Measurements from ENCODE around the gene ALG5.

ALG5 gene

DNA sequence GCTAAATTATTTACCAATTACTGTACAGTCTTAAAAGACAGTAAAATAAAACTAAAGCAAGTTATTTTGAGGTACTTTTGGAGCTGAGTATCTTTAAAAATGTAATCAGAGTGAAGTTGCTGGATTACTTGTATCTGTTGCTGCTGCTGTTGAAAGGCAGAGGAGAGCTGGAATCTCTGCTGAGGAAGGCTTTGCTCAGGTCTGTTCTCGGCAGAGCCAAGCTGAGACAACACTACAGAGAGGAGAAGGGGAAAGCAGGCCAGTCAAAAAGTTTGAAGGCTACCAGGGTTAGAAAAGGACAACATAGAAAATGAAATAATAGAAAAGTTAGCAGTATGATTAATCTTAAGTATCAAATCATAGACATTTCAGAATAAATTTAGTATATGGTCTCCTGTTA lies 11.3 kb upstream of the ALG5 start:
- no peak for FAIRE-seq

DNA sequence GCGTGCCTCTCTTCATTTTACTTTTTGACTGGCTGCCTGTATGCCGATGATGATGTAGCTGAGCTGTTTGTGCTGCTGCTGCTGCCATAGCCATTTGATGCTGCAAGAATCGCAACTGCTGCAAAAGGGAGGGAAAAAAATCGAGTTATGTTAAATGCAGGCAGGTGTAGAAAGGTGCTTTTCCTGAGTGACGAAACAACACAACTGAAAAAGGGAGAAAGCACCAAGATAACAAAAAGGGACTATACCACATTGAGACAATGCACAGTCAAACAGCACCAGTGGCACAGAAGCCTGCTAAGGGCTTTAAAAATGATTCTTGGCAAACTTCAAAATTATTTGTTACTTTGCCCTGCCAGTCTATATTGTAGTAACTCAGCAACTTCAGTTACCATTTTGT lies 10.6 kb upstream of the ALG5 start:
- DNase-seq (ENCODE audit: insufficient read length, low spot score) (no peak), FAIRE-seq (no peak)
- TF ChIP-seq, protein P1, sequence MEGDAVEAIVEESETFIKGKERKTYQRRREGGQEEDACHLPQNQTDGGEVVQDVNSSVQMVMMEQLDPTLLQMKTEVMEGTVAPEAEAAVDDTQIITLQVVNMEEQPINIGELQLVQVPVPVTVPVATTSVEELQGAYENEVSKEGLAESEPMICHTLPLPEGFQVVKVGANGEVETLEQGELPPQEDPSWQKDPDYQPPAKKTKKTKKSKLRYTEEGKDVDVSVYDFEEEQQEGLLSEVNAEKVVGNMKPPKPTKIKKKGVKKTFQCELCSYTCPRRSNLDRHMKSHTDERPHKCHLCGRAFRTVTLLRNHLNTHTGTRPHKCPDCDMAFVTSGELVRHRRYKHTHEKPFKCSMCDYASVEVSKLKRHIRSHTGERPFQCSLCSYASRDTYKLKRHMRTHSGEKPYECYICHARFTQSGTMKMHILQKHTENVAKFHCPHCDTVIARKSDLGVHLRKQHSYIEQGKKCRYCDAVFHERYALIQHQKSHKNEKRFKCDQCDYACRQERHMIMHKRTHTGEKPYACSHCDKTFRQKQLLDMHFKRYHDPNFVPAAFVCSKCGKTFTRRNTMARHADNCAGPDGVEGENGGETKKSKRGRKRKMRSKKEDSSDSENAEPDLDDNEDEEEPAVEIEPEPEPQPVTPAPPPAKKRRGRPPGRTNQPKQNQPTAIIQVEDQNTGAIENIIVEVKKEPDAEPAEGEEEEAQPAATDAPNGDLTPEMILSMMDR (IDR thresholded peaks at IDR 0.05; ENCODE audit: insufficient read depth, missing control alignments) = no peak

More for the DNA sequence above, 11.3 kb upstream of the ALG5 start:
- no peak for DNase-seq (ENCODE audit: insufficient read length, low spot score)
- TF ChIP-seq, protein P1 (IDR thresholded peaks at IDR 0.05; ENCODE audit: insufficient read depth, missing control alignments) = no peak

DNA sequence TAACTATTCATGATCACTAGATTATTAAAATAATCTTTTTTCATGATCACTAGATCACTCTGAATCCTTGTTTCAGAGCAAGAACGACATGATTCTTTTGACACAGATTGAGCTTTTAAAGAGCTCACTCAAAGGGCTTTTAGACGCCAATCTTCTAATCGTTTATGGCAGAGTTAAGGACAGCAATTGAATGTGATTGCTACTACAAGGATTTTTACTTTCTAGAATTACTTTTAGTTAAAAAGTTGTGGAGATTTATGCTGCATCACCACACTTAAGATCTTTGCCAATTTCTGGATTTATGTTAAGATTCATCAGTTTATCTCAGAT lies 2.7 kb upstream of the ALG5 start:
- no peak for FAIRE-seq
- no peak for DNase-seq (ENCODE audit: insufficient read length, low spot score)
- TF ChIP-seq, protein P1 (IDR thresholded peaks at IDR 0.05; ENCODE audit: insufficient read depth, missing control alignments) = no peak

DNA sequence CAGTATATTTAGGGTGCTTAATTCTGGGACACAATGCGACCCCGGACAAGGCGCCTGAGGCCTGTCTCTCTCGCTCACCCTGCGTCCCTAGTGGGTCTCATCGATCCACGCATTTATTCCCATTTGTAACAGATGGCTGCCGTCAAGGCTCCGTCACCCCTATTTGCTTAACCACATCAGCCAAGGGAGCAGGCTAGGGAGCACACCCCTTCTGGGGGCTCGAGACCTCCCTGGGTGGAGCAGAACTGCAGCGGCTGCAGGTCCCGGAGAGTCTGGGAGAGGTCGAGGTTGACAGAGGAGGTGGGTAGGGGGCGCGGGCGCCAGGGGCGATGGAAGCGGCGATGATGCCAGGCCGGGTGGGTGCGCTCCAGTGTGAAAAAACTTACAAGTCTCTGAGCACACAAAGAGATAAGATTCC lies 507 bp downstream of the ALG5 start:
- TF ChIP-seq, protein P1 (IDR thresholded peaks at IDR 0.05; ENCODE audit: insufficient read depth, missing control alignments) = no peak
- FAIRE-seq (no peak), DNase-seq (ENCODE audit: insufficient read length, low spot score) (no peak)

DNA sequence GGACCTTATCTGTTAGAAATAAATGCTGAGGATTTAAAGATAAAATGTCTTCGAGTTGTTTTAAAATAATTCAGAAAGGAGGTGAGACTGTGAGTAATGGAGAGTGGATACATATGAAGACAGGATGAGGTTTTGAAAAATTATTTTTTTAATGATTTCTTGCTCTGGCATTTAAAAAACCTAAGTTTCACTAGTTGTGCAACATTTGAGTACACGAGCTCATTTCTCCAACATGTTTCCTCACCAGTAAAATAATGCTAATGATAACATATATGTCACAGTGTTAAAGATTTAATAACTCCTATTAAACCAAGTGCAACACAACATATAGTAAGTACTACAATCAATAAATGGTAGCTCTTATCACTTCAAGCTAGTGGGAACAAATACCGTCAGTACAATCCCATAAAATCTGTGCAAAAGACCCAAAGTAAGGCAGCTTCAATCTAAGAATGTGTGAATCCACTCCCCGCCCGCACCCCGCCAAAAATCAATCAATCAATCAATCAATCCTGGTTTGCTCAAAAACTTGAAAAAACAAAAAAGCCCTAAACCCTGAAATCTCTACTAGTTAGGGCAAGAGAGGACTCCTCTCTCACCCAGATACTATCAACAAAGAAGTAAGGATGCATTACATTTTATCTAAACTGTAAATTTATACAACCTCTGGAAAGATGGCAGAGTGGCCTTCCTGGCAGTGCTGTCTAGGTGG lies 1.3 kb downstream of the ALG5 start:
- FAIRE-seq (no peak), DNase-seq (ENCODE audit: insufficient read length, low spot score) (no peak)

DNA sequence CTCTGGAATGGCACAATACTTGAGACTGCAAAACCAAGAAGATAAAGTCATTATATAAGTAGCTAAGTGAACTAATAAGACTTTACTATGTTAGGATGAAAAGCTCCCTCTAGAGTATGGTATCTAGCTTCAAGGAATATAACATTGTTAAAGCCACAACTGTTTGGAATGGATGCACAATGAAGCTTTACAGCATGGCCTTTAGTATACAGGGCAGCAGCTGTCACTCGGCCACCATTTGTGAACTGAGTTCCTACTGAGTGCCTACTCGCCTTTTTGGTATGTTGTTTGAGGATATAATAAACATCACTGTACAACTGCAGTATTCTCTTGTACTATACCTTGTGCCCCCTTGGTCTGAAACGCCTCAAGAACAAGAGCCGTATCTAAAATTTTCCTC lies 6.8 kb downstream of the ALG5 start:
- DNase-seq (ENCODE audit: insufficient read length, low spot score) (no peak), FAIRE-seq (no peak)
- TF ChIP-seq, protein P1 (IDR thresholded peaks at IDR 0.05; ENCODE audit: insufficient read depth, missing control alignments) = no peak

More for the DNA sequence above, 1.3 kb downstream of the ALG5 start:
- TF ChIP-seq, protein P1 (IDR thresholded peaks at IDR 0.05; ENCODE audit: insufficient read depth, missing control alignments) = no peak

DNA sequence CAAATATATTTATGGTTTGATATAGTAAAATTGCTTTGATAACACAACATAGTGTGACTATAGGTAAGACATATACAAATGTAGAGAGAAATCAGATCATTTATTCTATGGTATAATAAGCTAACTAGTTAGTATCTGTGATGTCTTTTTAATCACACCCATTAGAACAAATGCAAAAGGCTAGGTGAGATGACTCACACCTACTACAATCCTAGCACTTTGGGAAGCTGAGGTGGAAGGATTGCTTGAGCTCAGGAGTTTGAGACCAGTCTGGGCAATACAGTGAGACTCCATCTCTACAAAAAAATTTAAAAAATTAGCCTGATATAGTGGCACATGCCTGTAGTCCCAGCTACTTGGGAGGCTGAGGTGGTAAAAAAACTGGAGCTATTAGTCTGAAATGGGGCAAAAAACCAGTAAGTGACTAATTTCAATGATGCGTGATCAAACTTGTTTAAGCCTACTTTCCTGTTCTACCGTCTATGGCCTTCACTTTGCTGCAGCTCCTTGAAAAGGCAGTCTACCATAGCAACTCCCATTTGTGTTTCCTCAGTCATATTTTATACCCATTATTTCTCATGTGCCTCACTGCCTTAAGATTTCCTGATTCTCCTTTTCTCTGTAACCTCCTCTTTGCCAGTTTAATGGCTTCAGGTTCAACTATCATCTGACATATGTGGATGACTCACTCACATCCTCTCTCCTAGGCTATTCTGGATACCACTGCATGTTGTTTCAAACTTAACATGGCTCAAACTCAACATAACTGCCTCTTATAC lies 12.5 kb downstream of the ALG5 start:
- TF ChIP-seq, protein P1 (IDR thresholded peaks at IDR 0.05; ENCODE audit: insufficient read depth, missing control alignments) = no peak
- DNase-seq (ENCODE audit: insufficient read length, low spot score) (no peak), FAIRE-seq (no peak)

All from D721Med (cell line).